HG03066 (cell line): Measurements from ENCODE around the gene TIGD3.

Source experiments
- ATAC-seq: cut with Tn5 transposase; IDR thresholded peaks from one replicate; pipeline ENCODE4 v1.9.1; 2021; ENCODE audit warnings: low read depth; ENCODE audit not compliant: unreplicated experiment

TIGD3 gene

DNA sequence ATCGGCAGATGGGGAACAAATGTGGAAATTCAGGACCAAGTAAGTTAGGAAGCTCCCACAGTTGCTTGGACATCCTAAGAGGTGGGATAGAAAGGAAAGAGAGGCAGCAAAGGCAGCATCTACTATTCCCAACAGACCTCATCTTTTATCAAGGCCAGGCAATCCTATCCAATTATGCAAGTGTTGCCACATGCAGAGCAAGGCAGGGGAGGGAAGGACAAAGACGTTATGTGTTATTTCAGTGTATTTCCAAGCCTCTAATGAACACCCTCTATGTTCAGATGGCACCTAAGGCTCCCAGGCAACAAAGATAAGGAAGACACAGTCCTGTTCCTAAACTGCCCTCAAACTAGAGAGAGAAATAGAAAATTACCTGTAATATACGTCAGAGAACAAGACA lies 9.2 kb downstream of the TIGD3 start:
- no peak for ATAC-seq

- no peak for ATAC-seq
Observed at GRCh38 chr11:65366340-65366773, 11.8 kb downstream of the TIGD3 start.

DNA sequence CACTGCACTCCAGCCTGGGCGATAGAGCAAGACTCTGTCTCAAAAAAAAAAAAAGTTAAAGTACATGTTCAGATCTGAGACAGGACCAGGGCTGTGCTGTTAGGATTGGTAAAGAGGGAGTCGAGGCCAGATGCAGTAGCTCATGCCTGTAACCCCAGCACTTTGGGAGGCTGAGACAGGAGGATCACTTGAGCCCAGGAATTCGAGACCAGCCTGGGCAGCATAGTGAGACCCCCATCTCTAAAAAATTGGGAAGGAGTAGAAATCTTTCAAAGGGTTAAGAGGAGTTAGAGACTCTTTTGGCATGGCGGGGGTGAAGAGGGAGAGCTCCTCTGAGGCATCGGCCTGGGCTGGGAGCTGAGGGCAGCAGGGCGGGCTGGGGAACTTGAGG lies 16.1 kb downstream of the TIGD3 start:
- ATAC-seq = no peak

- ATAC-seq = no peak
Observed at GRCh38 chr11:65373839-65374580, 19.5 kb downstream of the TIGD3 start.

GRCh38 chr11:65375012-65375411 lies 20.5 kb downstream of the TIGD3 start:
- ATAC-seq = no peak

GRCh38 chr11:65376138-65376713 lies 21.7 kb downstream of the TIGD3 start:
- no peak for ATAC-seq

- ATAC-seq = no peak
Observed at GRCh38 chr11:65377036-65377435, 22.5 kb downstream of the TIGD3 start.

- ATAC-seq = no peak
Observed at GRCh38 chr11:65377777-65378176, 23.2 kb downstream of the TIGD3 start.

DNA sequence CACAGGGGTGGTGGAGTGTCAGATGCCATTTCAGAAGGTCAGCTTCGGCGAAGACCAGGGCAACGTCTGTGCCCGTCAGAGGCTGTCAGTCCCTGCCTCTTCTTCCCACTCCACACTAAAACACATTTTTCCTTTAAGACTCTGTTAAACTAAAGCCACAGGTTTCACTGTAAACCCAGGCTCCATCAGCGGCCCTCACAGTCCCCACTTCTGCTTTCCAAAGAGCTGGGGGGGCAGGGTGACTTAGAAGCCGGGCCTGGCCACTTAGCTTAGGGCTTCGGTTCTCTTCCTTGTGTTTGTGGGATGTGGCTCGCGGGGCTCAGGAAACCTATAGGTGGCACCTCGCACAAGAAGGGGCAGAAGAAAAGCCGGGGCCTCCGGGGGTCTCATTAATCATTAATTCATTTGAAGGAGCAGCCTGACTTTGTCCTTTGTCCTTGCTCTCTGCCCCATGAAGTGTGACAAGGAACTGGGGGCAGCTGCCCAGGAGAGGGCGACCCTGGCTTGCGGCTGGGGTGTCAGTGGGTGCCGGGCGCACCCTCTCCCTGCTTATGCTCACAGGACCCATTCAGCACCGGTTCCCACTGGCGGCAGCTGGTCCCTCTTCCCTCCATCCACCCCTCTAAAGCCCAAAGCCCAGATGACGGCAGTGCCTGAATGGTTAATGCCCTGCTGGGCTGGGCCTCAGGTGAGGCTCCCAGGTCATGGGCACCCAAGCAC lies 23.8 kb downstream of the TIGD3 start:
- no peak for ATAC-seq

DNA sequence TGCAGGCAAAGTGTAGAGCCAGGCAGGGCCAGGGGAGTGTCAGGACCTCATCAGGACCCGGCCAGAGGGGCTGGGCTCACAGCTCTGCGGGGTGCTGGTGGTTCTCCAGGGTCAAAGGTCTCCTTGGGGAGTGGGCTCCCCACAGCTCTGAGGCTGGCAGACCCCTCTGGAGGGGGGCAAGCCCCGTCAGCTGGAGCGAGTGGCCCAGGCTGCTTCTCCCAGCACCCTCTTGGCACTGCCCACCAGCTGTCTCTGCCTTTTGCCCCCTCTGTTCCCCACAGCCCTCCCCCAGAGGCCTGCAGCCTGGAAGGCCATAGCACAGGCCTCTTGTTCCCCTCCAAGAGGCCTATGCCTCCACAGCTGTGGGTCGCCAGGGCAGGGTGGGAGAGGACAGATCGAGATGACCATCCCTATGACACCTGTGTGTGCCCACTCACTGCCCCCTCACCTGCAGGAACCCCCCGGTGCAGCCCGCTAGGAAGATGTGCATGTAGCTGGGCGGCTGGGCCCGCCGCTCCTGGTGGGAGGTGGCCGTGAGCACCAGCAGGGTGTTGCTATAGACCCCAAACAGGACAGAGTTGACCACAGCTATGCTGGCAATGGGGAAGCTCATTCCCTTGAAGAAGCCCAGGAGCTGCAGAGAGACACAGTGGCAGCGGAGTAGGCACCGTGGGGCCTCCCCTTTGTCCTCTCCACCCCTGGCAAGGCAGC lies 24.5 kb downstream of the TIGD3 start:
- no peak for ATAC-seq

- no peak for ATAC-seq
Observed at GRCh38 chr11:65379698-65380459, 25.3 kb downstream of the TIGD3 start.

DNA sequence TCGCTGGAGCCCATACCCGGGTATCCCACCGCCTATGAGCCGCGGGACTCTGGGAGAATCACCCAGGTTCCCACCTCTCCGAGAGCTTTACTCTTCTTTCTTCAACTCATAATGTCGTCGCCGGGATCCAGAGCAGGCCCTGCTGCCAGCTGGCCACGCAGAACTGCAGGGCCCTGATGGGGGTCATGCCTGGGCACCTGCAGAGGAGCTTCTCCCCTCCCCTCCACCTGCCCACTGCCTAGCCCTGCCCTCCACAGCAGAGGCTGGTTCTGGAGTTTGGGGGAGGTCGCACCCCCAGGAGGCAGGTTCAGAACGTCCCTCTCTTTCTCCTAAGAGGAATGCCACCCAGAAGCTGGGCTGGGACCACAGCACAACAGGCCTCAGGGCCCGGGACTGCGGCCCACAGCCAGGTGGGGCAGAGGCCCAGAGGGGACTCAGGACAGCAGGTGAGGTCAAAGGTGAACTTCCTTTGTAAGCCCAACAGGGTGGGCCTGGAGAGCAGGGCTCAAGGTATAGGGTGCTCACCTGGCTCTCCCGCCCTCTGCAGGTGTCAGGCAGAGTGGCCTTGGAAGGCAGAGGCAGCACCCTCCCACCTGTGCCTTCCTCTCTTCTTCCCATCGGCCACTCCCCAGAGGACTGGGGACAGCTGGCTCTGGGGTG lies 26.0 kb downstream of the TIGD3 start:
- ATAC-seq = no peak

GRCh38 chr11:65381716-65382032 lies 27.1 kb downstream of the TIGD3 start:
- ATAC-seq = peak; percentile 7

GRCh38 chr11:65382033-65382803 lies 27.7 kb downstream of the TIGD3 start, which contains the start of gene SLC25A45:
TSS of gene SLC25A45 (minus strand) at chr11:65382646. CDS start at chr11:65381951, 695 bp downstream.
- ATAC-seq = peak; percentile 50

- no peak for ATAC-seq
Observed at GRCh38 chr11:65382804-65383368, 28.3 kb downstream of the TIGD3 start.

- ATAC-seq = no peak
Observed at GRCh38 chr11:65383778-65384177, 29.2 kb downstream of the TIGD3 start.

GRCh38 chr11:65384301-65384889 lies 29.8 kb downstream of the TIGD3 start:
- no peak for ATAC-seq

DNA sequence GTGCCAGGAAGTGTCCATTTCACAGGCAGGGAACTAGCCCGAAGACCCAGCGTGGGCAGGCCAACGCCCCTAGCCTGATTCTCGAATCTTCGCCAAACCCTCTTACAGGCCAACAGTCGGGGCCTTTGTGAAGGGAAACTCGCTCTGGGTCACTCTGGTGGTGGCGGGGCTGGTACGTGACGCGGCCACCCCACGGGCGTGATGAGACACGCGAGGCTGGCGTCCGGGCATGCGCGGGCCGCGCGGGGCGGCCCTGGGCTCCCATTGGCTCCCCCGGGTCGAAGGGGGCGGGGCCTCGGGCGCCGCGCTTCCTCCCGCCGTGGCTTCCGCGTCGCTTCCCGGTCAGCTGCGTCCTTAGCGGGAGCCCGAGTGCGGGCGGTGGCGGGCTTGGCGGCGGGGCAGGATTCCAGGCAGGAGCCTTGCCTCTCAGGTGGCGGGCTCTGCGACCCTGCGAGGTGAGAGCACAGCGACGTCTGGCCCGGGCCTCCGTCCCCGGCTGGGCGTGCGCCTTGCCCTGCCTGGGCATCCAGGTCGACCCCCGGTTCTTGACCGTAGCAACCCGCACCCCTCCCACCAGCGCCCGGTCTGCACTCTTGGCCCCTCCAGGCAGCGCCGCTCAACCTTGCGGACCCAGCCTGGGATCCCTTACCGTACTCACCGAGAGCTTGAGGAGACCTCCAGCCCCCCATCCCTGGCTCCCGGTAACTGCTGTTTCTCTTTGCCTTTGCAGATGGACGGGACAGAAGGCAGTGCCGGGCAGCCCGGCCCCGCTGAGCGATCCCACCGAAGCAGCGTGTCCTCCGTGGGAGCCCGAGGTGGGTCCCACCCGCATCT lies 32.0 kb downstream of the TIGD3 start, which contains the start of gene FRMD8:
Gene FRMD8 (plus strand): TSS at position 331 of the 834 bp plus-strand sequence. CDS start 400 bp downstream, at position 731.
- ATAC-seq = no peak
